Mesothelial cell of epicardium (in vitro differentiated cells): Measurements from ENCODE around the gene YBX1. TPM values are rescaled to one million over a fixed set of nuclear protein-coding genes. Genes with fewer than 3 reads are reported as not detected.
"Not testable (repeated sequence)": the region's sequence is repeated elsewhere in the genome, so short reads cannot be mapped to it uniquely, and the experiment has no call there.

ENCODE experiments used
- DNase-seq, 2 experiments: peaks; one replicate each; pipeline ENCODE4 v3.0.0; 2021; ENCODE audit warnings: low spot score in 2 of 2; ENCODE audit not compliant: unreplicated experiment in 2 of 2
- H3K27ac Mint-ChIP-seq: 2 replicates; pipeline ENCODE4 v1.8.0; 2021; ENCODE audit warnings: mixed read lengths
- H3K27me3 Mint-ChIP-seq: 2 replicates; pipeline ENCODE4 v1.8.0; 2021; ENCODE audit warnings: low read depth, mixed read lengths
- H3K36me3 Mint-ChIP-seq: 2 replicates; pipeline ENCODE4 v1.8.0; 2021; ENCODE audit warnings: mixed read lengths
- H3K4me1 Mint-ChIP-seq: 2 replicates; pipeline ENCODE4 v1.8.0; 2021; ENCODE audit warnings: mixed read lengths
- H3K4me3 Mint-ChIP-seq: 2 replicates; pipeline ENCODE4 v1.8.0; 2021; ENCODE audit warnings: mild to moderate bottlenecking, moderate library complexity, mixed read lengths
- H3K9me3 Mint-ChIP-seq: 2 replicates; pipeline ENCODE4 v1.8.0; 2021; ENCODE audit warnings: mixed read lengths
- CTCF ChIP-seq: fragments of 200-600 bp; sonication (generic); IDR thresholded peaks from one replicate; pipeline ENCODE4 v1.5.0; 2021; ENCODE audit warnings: antibody characterized with exemption; ENCODE audit not compliant: unreplicated experiment
- total RNA-seq: library from RNA; stranded (reverse); gene quantifications from 3 replicates; pipeline ENCODE4 v1.2.1, GENCODE V29; 2021

YBX1 gene
- total RNA-seq, 1 donor from 2014 or later: 405 TPM

- Mint-ChIP-seq H3K27me3 (no peaks in the 10 kb centered on the region), H3K9me3 (no peaks in the 10 kb centered on the region), H3K4me1 (peaks cover 3% of the 10 kb centered on the region), H3K36me3 (peaks cover 74% of the 10 kb centered on the region), H3K27ac (no peak overlapping the region), H3K4me3 (no peak overlapping the region)
- TF ChIP-seq CTCF: no peak
- no peak for DNase-seq
These were observed 17.8 kb downstream of the YBX1 start for GRCh38 chr1:42700006-42700405.

GRCh38 chr1:42703888-42704464, 21.8 kb downstream of the YBX1 start:
- peaks cover 75% of the 10 kb centered on the region for H3K36me3 Mint-ChIP-seq
- DNase-seq: no peak
- no peaks in the 10 kb centered on the region for H3K4me1 Mint-ChIP-seq
- H3K4me3 Mint-ChIP-seq: no peak overlapping the region
- no peak overlapping the region for H3K27ac Mint-ChIP-seq
- H3K27me3 Mint-ChIP-seq: no peaks in the 10 kb centered on the region
- H3K9me3 Mint-ChIP-seq: peaks cover 9% of the 10 kb centered on the region
- no peak for TF ChIP-seq CTCF

- H3K27me3 Mint-ChIP-seq, DNase-seq, H3K4me3 Mint-ChIP-seq, H3K4me1 Mint-ChIP-seq, H3K27ac Mint-ChIP-seq: not testable (repeated sequence)
- H3K9me3 Mint-ChIP-seq: peaks cover 41% of the 10 kb centered on the region
- H3K36me3 Mint-ChIP-seq: peaks cover 72% of the 10 kb centered on the region
These were observed 30.6 kb downstream of the YBX1 start for GRCh38 chr1:42712808-42713207.

GRCh38 chr1:42713293-42713692, 31.1 kb downstream of the YBX1 start:
- Mint-ChIP-seq H3K27ac (no peak overlapping the region), H3K9me3 (peaks cover 36% of the 10 kb centered on the region), H3K36me3 (peaks cover 71% of the 10 kb centered on the region), H3K4me3 (no peak overlapping the region), H3K27me3 (no peaks in the 10 kb centered on the region), H3K4me1 (no peaks in the 10 kb centered on the region)
- TF ChIP-seq CTCF: no peak
- no peak for DNase-seq

- H3K27me3 Mint-ChIP-seq, DNase-seq, H3K4me1 Mint-ChIP-seq, H3K4me3 Mint-ChIP-seq, H3K27ac Mint-ChIP-seq: not testable (repeated sequence)
- peaks cover 70% of the 10 kb centered on the region for H3K36me3 Mint-ChIP-seq
- peaks cover 33% of the 10 kb centered on the region for H3K9me3 Mint-ChIP-seq
These were observed 32.2 kb downstream of the YBX1 start for GRCh38 chr1:42714441-42714840.

GRCh38 chr1:42720868-42721267, 38.6 kb downstream of the YBX1 start:
- no peaks in the 10 kb centered on the region for H3K27me3 Mint-ChIP-seq
- no peak for TF ChIP-seq CTCF
- H3K4me1 Mint-ChIP-seq: no peaks in the 10 kb centered on the region
- no peak overlapping the region for H3K4me3 Mint-ChIP-seq
- H3K36me3 Mint-ChIP-seq: peaks cover 27% of the 10 kb centered on the region
- peaks cover 9% of the 10 kb centered on the region for H3K9me3 Mint-ChIP-seq
- DNase-seq: no peak
- H3K27ac Mint-ChIP-seq: no peak overlapping the region

GRCh38 chr1:42721926-42722325, 39.7 kb downstream of the YBX1 start:
- DNase-seq: no peak
- no peak overlapping the region for H3K27ac Mint-ChIP-seq
- no peaks in the 10 kb centered on the region for H3K27me3 Mint-ChIP-seq
- peaks cover 9% of the 10 kb centered on the region for H3K9me3 Mint-ChIP-seq
- H3K36me3 Mint-ChIP-seq: peaks cover 22% of the 10 kb centered on the region
- no peak overlapping the region for H3K4me3 Mint-ChIP-seq
- no peak for TF ChIP-seq CTCF
- no peaks in the 10 kb centered on the region for H3K4me1 Mint-ChIP-seq

GRCh38 chr1:42722403-42722802, 40.2 kb downstream of the YBX1 start:
- not testable (repeated sequence) for H3K27me3 Mint-ChIP-seq, H3K4me1 Mint-ChIP-seq, H3K27ac Mint-ChIP-seq, H3K9me3 Mint-ChIP-seq, H3K4me3 Mint-ChIP-seq, DNase-seq
- H3K36me3 Mint-ChIP-seq: peaks cover 22% of the 10 kb centered on the region
